Endothelial cell of umbilical vein (primary cell): Measurements from ENCODE around the gene CSN3.

Source experiments
- EZH2 ChIP-seq: IDR thresholded peaks from 2 replicates; pipeline ENCODE4 v1.6.1; 2012; ENCODE audit warnings: borderline replicate concordance, low read depth, mild to moderate bottlenecking, moderate library complexity, low read length, inconsistent platforms; ENCODE audit not compliant: severe bottlenecking
- FOS ChIP-seq: IDR thresholded peaks from 2 replicates; pipeline ENCODE4 v1.6.1; 2011; ENCODE audit warnings: mild to moderate bottlenecking, low read length, moderate library complexity, borderline replicate concordance; ENCODE audit not compliant: insufficient read depth
- POLR2A ChIP-seq: IDR thresholded peaks from 2 replicates; pipeline ENCODE4 v1.6.1; 2012; ENCODE audit warnings: low read depth, mild to moderate bottlenecking, control low read depth, low read length
- POLR2AphosphoS5 ChIP-seq: IDR thresholded peaks from 2 replicates; pipeline ENCODE4 v1.6.1; 2012; ENCODE audit warnings: low read depth, mild to moderate bottlenecking, control low read depth, low read length, moderate library complexity; ENCODE audit not compliant: insufficient read depth
- TF ChIP-seq, protein P1 (sequence below), 2 donors: IDR thresholded peaks; 1 replicate in 1 of 2; 2 replicates in 1 of 2; pipeline ENCODE4 v1.5.1; 2011; ENCODE audit warnings: low read length in 2 of 2, mild to moderate bottlenecking in 2 of 2, moderate library complexity in 2 of 2, control low read depth in 1 of 2, inconsistent platforms in 1 of 2, low read depth in 1 of 2; ENCODE audit not compliant: insufficient read depth in 1 of 2; ENCODE audit errors: extremely low read depth in 1 of 2

DNA sequence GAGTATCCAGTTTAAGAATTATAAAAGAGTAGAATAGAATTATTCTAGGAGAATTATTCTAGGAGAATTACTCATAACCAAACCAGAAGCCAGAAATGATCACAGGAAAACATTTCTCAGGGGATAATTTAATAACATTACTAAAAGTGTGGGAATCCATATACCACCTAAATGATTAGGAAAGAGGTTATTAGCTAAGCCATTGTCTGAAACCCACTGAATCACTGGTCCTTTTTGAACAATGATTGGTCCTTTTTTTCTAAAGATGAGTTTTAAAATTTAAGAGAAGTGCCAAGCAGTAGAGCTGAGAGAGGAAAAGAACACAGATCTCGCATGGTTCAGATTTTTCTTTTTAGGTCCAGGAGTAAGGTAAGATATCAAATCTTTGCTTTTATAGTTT is 47.0 kb upstream of the CSN3 start, which contains the start of gene ODAM:
- TF ChIP-seq EZH2 (no peak), POLR2A (no peak), FOS (no peak), POLR2AphosphoS5 (no peak)
- TF ChIP-seq, protein P1, sequence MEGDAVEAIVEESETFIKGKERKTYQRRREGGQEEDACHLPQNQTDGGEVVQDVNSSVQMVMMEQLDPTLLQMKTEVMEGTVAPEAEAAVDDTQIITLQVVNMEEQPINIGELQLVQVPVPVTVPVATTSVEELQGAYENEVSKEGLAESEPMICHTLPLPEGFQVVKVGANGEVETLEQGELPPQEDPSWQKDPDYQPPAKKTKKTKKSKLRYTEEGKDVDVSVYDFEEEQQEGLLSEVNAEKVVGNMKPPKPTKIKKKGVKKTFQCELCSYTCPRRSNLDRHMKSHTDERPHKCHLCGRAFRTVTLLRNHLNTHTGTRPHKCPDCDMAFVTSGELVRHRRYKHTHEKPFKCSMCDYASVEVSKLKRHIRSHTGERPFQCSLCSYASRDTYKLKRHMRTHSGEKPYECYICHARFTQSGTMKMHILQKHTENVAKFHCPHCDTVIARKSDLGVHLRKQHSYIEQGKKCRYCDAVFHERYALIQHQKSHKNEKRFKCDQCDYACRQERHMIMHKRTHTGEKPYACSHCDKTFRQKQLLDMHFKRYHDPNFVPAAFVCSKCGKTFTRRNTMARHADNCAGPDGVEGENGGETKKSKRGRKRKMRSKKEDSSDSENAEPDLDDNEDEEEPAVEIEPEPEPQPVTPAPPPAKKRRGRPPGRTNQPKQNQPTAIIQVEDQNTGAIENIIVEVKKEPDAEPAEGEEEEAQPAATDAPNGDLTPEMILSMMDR (IDR thresholded peaks at IDR 0.05; ENCODE audit: extremely low read depth in 1 of 2, insufficient read depth in 1 of 2, low read depth in 1 of 2, low read length in 2 of 2) = no peak
